HG02759 (cell line): ENCODE measurements around the gene WWC2.

Experiments
- ATAC-seq: cut with Tn5 transposase; IDR thresholded peaks from one replicate; pipeline ENCODE4 v1.9.1; 2021; ENCODE audit warnings: mild to moderate bottlenecking, moderate library complexity; ENCODE audit not compliant: unreplicated experiment

Gene WWC2

DNA sequence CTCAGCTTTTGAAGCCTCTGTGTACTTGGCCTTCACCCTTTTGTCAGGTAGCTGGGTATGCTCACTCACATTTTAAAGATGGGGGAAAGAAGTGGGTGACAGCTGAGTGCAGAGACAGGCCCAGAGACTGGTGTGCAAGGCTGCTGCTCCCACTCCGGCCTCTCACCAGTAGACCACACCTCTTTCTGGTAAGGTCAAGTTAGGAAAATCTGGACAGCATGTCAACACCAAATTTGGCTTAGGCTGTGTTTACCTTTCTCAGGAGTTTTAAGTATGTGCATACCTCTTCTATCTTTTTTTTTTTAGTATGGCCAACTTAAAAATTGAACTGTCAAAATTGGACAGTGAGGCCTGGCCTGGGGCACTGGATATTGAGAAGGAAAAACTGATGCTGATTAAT is 154.4 kb downstream of the WWC2 start:
- ATAC-seq, result no peak

DNA sequence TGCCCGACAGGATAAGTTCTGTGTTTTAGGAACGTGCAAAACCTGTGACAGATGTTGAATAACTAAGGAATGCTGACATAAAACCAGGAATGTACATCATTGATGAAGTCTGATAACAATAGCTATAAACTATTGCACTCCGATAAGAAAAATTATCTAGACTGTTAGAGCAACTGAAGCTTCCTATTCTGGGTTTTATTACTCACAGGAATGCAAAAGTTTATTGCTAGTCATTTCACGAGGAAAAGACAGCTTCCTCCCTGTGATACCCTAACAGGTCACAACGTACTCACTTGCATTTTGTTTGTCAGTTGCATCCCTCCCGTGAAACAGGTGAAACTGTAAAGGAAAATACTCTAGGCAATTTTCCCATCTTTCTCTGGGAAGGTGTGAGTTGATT is 155.1 kb downstream of the WWC2 start:
- ATAC-seq, result no peak

DNA sequence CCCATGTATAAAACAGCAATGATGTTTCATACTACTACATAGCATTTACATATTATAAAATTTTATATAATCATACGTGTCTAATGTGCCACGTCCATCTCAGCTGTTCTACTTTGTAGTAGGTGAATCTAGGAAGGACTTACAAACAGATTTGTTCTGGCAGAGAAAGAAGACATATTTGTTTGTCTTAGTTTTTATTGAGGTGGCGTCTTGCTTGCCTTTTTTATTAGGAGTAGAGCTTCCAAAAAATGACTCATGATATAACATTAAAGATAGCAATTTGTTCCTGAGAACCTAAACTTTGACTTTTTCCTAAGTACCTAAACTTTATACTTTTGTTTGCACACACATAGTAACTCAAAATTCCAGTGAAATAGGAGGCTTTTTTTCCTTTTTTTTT is 156.4 kb downstream of the WWC2 start:
- no peak for ATAC-seq

DNA sequence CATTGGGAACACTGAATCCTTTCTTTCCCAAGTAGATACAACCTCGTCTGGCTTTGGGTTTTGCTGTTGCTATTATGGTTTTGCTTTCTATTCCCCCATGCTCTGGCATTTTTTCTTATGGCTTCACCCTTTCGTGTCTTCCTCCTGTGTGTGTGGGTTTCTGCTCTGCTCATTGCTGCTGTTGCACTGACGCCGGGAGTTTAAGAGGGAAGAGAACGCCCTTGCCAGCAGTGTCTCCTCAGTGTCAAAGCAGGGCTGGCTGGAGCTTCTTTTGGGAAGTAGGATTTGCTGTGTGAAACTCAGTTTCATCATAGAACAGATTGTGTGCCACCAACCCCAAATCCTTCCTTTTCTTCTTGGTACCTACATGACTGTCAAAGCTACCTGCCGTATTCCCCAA is 157.3 kb downstream of the WWC2 start:
- ATAC-seq, result no peak

DNA sequence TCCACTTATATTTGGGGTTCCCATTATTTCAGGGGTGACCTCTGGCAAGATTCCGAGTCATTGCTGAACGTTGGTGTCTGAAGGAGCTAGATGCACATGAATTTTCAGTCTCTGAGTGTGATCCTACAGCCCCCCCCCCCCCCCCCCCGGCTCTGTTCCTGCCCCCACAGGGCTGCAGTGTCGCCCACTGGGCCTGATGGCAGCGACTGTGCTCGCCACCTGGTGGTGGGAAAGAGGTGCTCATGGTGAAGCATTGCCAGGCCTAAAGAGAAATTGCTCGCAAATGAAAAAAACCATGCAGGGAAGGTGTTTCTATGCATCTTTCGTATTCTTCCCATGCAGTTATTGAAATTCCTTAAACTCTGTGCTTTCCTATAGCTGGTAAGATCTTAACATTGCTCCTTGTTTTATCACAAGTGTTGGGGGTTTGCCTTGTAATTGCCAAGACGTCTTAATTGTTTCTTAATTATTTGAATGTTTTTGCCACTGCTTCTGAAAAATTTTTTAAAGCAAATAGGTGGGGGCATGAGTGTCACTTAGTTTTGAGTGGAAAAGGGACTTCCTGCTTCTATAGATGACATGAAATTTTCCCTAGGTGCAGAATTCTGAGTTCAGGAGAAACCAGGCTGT is 157.8 kb downstream of the WWC2 start:
- ATAC-seq, result peak; percentile 82

DNA sequence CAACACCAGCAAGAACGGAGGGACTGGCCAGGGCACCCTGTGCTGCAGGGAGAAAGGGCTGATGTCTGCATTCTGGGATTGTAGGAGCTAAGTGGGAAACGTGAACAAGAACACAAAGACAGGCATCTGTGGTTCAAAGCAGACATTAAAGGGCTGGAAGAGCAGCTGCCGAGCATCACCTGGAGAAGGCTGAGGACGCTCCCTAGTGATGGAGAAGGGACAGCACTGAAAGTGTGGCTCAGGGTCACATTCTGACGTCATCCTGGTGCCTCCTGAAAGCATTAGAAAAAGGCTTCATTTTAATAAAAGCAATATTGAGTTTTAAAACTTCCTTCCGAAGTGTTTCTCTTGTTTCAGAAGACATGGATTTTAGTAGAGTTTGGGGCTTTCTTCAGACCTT is 158.8 kb downstream of the WWC2 start:
- no peak for ATAC-seq

DNA sequence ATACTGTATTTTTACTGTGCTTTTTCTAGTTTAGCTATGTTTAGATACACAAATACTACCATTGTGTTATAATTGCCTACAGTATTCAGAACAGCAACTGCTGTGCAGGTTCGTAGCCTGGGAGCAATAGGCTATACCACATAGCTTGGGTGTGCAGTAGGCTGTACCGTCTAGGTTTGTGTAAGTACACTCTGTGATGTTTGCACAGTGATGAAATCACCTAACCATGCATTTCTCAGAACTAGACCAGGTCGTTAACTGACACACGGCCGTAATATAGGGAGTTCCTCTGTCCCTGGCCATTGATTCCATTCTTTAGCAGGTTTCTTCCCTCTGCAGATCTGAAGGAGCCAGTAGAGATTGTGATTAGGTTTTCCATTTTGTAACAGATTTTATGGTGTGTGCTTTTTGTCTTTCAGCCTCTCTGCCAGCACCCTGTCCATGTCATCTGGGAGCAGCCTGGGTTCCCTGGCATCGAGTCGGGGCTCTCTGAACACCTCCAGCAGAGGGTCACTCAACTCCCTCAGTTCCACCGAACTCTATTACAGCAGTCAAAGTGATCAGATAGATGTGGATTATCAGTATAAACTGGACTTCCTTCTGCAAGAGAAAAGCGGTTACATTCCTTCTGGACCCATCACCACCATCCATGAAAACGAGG is 161.6 kb downstream of the WWC2 start:
- ATAC-seq, result no peak

DNA sequence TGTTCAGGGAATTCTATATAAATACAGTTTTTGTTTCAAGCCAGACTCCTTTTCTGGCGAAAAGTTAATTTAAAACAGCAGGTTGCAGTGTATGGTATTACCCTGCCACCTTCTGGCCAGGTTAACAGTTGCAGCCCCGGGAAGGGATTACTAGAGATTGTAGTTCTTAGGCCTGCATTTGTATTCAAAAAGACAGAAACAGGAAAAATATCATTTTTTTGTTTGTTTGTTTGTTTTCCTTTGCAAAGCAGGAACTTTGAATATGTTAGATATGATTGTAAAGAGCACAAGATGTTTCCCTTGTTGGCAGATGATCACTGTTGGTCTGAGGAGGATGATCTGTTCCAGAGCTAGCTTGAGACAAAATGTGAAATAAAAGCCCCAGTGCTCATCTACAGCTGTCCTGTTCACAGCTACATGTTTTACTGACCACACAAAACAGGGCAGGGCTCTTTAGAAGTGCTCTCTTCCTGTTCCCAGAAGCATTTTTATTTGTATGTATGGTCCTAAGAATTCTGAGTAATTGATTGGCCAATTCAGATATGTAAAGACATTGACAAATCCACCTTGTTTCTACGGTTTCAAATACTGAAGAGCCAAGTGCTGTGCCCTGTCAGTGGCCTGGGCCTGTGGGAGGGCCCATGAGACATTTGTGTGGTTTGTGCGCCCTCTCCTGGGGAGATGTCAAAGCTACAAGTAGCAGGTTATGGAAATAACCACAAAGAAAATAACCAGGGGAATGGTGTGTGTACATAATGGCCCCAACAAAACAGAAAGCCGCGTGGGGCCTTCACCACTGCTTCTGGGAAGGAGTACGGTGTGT is 163.1 kb downstream of the WWC2 start:
- ATAC-seq, result peak; percentile 96

DNA sequence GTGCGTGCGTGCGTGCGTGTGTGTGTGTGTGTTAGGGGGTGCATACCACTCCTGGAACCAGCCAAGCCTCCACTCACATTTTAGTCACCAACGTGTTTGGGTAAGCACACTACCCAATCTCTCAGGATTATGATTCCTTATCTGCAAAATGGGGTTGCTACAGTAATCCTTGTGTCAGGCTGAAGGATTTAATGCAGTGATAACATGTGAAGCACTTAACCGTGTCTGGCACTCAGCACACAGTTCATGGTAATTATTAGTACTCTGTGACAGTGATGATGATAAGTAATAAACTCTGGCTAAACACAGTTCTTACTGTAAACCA is 163.7 kb downstream of the WWC2 start:
- ATAC-seq, result no peak

DNA sequence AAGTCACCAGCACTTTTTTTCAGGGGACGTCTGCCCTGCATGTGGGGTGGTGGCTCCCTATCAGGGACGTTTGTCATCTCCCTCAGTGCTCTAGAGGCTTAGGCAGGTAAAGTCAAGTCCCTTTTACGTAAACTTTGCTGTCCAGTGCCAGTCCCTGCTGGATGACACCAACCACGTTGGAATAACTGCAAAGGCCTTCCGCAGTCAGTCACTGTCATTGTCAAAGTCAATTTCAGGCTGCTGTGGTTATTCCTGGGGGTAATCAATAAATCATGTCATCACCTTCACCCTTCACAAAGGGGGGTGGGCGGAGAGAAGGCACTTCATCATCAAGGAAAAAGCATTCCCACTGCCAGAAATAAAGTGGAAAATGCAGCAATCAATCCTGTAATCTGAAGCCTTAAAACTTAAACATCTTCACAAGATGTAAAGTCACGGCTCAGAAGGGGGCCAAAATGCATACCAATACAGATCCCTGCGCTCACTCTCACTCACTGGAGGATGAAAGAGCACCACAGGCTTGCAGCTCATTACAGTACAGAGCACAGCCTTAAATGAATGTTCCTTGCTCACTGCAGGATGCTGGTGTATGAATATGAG is 164.8 kb downstream of the WWC2 start:
- ATAC-seq, result no peak

DNA sequence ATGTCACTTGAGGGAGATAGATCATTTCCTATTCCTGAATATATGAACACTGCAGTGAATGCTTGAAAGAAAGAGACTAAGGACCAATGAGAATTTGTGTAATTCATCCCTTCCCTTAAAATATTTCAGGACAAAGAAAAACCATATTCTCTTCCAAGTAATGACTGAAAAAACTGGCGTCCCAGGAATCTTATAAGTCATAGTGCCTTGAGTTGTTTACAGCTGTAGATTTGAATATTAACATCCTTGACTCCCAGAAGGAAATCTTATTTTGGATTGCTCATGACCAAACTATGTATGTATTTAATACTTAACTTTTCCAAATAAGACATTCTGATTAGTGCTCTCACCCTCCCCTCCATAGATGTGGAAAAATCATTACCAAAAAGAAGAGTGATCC is 165.6 kb downstream of the WWC2 start:
- no peak for ATAC-seq

DNA sequence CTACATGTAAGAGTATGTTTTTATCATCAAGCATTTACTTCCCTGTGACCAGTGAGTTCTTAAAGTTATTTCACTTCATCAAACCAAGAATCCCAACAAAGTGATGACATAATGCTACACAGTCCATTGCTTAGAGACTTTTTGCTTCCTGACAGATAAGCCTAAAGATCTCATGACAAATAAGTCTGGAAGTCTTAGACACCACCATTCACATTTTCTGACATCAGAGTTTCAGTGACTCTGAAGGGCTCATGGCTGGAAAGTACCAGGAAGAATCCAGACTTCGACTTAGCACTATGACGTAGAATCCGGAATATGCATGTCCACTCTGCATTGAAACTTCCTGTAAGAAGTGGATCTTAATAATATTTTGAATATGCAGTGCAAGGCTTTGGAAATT is 167.3 kb downstream of the WWC2 start:
- no peak for ATAC-seq

DNA sequence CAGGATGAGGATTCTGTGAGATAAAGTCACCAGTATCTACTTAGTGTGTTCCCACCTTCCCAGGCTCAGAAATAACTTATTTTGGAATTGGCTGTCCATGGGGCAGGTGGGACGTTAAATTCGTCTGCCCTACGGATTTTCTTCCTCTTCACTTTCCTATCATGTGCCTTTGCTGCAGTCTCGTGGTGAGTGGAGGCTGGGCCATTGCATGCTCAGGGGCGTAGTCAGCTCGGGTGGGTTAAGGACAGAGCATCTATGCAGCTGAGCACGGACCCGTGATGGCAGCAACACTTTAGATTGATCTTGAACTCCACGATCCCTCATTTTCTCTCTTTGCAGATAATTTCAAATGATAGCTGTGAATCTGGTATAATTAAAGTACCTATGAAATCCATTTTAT is 169.5 kb downstream of the WWC2 start:
- ATAC-seq, result no peak

DNA sequence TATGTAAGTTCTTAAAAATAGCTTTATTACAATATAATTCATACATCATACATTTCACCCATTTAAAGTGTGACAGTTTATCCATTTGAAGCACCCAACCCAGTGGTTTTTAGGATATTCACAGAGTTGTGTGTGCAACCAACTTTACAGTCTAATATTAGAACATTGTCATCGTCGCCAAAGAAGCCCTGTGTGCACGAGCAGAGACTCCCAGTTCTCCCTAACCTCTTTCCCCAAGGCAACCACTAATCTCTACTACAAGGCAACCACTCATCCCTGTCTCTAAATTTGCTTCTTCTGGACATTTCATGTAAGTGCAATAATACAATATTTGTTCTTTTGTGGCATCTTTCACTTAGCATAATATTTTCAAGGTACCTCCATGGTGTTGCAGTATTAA is 173.3 kb downstream of the WWC2 start:
- no peak for ATAC-seq

DNA sequence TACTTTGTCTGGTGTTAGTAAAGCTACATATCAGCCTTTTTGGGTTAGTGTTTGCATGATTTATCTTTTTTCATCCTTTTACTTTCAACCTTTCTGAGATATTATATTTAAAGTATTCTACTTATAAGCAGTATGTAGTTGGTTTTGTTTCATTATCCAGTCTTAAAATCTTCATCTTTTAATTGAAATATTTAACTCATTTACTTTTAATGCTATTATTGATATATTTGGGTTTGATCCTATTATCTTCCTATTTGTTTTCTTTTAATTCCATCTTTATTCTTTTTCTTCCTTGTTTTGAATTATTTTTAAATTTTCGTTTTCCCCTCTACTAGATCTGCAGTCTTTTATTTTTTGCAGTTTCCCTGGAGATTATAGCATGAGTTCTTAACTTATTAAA is 177.0 kb downstream of the WWC2 start:
- ATAC-seq, result no peak

DNA sequence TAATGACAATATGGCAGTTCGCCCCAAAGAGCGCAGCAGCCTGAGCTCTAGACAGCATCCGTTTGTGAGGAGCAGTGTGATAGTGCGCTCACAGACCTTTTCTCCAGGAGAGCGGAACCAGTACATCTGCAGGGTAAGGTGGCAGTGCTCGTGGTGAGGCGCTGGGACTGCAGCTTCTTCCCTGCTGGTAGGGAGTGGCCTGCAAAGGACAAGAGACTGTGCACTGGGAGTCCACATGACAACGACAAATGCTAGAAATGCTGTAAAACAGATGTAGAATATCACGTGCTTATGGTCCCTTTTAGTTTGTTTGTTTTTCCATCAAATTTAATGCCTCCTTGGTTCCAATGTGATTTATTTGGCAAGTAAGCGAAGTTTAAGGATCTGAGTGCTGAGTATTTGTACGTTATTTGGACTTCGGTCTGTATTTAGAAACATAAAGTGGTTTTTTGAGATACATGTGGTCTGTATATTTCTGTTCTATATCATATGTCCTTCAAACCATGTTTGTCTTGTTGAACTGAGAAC is 185.3 kb downstream of the WWC2 start:
- ATAC-seq, result no peak

DNA sequence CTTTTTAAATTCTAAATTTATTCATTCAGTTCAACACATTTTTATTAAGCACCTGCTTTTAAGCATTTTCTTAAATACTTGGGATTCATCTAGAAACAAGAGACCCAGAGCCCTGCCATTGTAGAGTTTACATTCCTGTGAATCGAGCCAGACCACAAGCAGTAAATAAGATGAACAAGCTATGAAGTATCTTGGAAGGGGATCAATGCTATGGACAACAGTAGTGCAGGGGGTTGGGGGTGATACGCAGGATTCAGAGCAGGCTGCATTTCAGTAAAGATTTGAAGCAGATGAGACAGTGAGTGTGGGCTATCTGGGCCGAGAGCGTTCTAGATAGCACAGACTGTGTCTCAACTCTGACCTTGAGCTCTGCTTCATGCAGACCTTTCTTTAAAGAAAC is 185.9 kb downstream of the WWC2 start:
- no peak for ATAC-seq

DNA sequence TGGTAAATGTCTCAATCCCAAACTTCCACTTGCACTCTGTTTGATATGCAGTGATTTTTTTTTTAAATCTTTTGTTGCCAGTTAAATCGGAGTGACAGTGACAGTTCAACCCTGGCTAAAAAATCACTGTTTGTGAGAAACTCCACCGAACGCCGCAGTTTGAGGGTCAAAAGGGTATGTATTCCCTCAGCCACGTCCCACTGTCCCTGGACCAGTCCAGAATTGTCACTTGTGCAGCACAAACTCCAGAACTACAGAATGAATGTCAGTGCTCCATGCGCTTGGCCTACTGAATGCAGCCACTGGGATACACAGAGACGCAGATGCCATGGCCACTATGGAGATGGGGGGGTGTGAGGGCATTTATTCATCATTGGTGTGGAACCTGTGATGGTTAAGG is 186.8 kb downstream of the WWC2 start:
- ATAC-seq, result no peak

DNA sequence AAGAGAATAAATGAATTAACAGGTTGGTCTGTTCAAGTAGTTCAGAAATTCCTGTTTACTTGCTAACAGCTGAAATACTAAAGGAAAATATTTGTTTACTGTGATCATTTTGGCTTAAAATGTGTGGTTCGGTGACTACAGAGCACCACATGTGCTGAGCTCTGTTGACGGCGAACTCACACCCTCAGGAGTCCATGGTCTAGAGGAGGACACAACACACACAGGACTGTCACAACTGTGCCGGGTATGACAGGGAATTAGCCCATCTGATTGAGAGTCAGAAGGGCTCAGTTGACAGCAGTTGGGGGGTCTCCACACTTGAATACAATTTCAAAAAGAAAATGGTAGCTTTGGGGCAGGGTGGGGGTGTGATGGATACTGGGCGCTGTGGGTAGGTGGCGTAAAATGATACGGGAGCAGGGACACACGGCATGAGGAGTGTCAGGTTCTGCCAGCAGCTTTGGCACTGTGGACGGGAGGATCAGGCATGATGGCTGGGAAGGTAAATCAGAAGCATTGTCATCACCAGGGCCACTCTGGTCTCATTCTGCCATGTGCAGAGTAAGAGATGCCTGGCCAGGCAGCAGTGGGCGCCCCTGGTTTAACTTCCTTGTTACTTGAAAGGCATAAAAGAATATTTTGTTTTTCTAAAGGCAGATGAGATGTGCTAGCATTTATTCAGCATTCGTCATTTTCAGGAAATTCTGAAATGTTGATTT is 187.7 kb downstream of the WWC2 start:
- peak; percentile 35 for ATAC-seq

DNA sequence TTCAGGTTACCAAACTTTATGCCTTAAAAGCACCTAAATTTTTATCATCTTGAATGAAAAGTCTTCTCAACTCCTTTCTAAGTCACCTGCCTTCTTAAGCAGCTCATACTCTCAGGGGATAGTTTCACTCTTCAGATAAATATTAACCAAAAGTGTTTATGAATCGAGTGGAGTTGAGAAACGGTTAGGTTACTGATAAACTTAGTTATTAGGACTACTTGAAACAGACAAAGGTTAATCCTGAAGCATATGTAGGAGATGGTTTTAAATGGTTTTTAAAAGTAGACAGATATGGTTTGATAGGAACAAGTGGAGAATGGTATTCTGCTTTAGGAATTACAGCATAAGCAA is 188.2 kb downstream of the WWC2 start:
- peak; percentile 80 for ATAC-seq

DNA sequence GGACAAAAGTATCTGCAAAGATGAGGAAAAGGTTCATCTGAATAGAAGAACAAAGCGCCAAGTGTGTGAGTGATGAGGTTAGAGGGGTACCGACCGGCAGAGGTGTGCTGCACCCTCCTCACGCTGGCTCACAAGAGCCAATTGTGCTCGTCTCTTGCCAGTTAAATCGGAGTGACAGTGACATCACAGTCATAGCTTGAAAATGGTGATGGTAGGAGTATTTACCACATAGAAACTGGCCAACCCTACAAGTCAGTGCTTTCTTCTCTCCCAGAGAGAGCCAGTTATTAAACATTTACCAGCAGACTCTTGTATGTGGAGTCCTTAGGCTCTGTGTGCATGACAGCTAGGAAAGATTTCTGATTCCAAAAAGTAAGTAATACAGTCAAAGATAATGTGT is 188.6 kb downstream of the WWC2 start:
- ATAC-seq, result peak; percentile 80
